Kidney (tissue), 14 donors: ENCODE results near the gene EEA1. TPM values are rescaled to one million over a fixed set of nuclear protein-coding genes. Genes with fewer than 3 reads are reported as not detected.
A peak's percentile ranks its signal among the peaks of the same experiment; 100 is the strongest.

Source experiments
- DNase-seq, 5 donors: peaks; one replicate each; pipeline ENCODE4 v3.0.0-alpha.2; 2013 to 2020
- FAIRE-seq: peaks from 2 replicates; lab custom pipeline; 2012; peaks lifted over from hg19 to GRCh38; lab: Jason Lieb, UNC
- H3K27ac ChIP-seq, 2 donors: one replicate each; pipeline ENCODE4 v1.7.0; 2013; ENCODE audit warnings: low read depth in 2 of 2, low read length in 2 of 2, inconsistent platforms in 1 of 2
- H3K27me3 ChIP-seq: one replicate; pipeline ENCODE4 v1.7.1; 2013; ENCODE audit warnings: low read length, inconsistent platforms; ENCODE audit not compliant: control insufficient read depth, insufficient read depth
- H3K36me3 ChIP-seq, 3 donors: one replicate each; pipeline versions ENCODE4 v1.7.0 to v1.7.1; 2013; ENCODE audit warnings: low read length in 3 of 3, control low read depth in 1 of 3, inconsistent platforms in 1 of 3; ENCODE audit not compliant: insufficient read depth in 3 of 3, control insufficient read depth in 2 of 3
- H3K4me1 ChIP-seq, 3 donors: one replicate each; pipeline versions ENCODE4 v1.7.0 to v1.7.1; 2013; ENCODE audit warnings: low read length in 3 of 3, inconsistent platforms in 1 of 3, low read depth in 1 of 3; ENCODE audit not compliant: control insufficient read depth in 2 of 3, insufficient read depth in 2 of 3
- H3K4me3 ChIP-seq, 3 donors: one replicate each; pipeline versions ENCODE4 v1.7.0 to v1.8.1; 2013; ENCODE audit warnings: low read length in 3 of 3, control low read depth in 1 of 3, inconsistent platforms in 1 of 3
- H3K9ac ChIP-seq, 3 donors: one replicate each; pipeline versions ENCODE4 v1.7.0 to v1.7.1; 2013; ENCODE audit warnings: low read length in 3 of 3, control low read depth in 1 of 3, inconsistent platforms in 1 of 3
- H3K9me3 ChIP-seq, 3 donors: one replicate each; pipeline versions ENCODE4 v1.7.0 to v1.7.1; 2013; ENCODE audit warnings: low read length in 3 of 3, control low read depth in 1 of 3, inconsistent platforms in 1 of 3; ENCODE audit not compliant: control insufficient read depth in 2 of 3, insufficient read depth in 1 of 3
- CTCF ChIP-seq: IDR thresholded peaks from 3 replicates; pipeline ENCODE4 v1.5.1; 2012; ENCODE audit warnings: mild to moderate bottlenecking, moderate library complexity, borderline replicate concordance; ENCODE audit not compliant: insufficient read depth; ENCODE audit errors: extremely low read depth
- intact Hi-C: fragments of 100-400 bp; cut with DNase I; formaldehyde crosslinking; loops from one replicate; pipeline ENCODE4 v1.11.1; 2022
- polyA plus RNA-seq: library from polyadenylated mRNA; stranded (reverse); fragments of 350-450 nt; fragmentation: Illumina TruSeq; extraction: RNeasy Lipid Tissue Mini Kit (QIAGEN cat#74804); gene quantifications from one replicate; pipeline ENCODE4 v1.2.3, GENCODE V29; 2014; ENCODE audit warnings: low read depth, low replicate concordance; ENCODE audit not compliant: insufficient read depth
- total RNA-seq: library from RNA; stranded (reverse); fragmentation: NEBNext Ultra II Directional; extraction: Animal tissue kit (Norgen Biotek cat#: 25700); gene quantifications from one replicate; pipeline ENCODE4 v1.2.1, GENCODE V29; 2021
- donor health status: control.
- donor health status: control.
- donor health status: control.
- donor health status: control.
- donor health status: control.
- donor health status: DM: yes; HTN: yes; CAD: no.
- donor health status: Normal renal cell carcinoma (clear cell type).

Gene EEA1
- total and polyA plus RNA-seq, 2 donors from 2014 or later: 2.5 to 30.2 TPM

- H3K27me3 ChIP-seq: no peaks in the 10 kb centered on the region
- H3K27ac ChIP-seq: no peak overlapping the region
- DNase-seq: peak in 2 of 5 donors; percentile 7 to 10
- H3K9me3 ChIP-seq: no peaks in the 10 kb centered on the region
- H3K4me3 ChIP-seq: no peak overlapping the region
- H3K4me1 ChIP-seq: no peaks in the 10 kb centered on the region
- no peak for TF ChIP-seq CTCF
- intact Hi-C loops: loop anchor here (10.0 kb wide), 1 partner anchor 55 kb away; no protein-coding TSS in a partner anchor
- no peak for FAIRE-seq
- peaks cover 0 to 11% (median 3%) of the 10 kb centered on the region in 3 donors for H3K36me3 ChIP-seq
- H3K9ac ChIP-seq: no peak overlapping the region
Measured at GRCh38 chr12:92859650-92860386, 69.3 kb downstream of the EEA1 start.

GRCh38 chr12:92857818-92858217, 71.3 kb downstream of the EEA1 start:
- intact Hi-C loops: no loop called here
- no peak overlapping the region for H3K9ac ChIP-seq
- DNase-seq: no peak
- H3K36me3 ChIP-seq: peaks cover 0 to 14% (median 3%) of the 10 kb centered on the region in 3 donors
- H3K4me3 ChIP-seq: no peak overlapping the region
- no peaks in the 10 kb centered on the region for H3K4me1 ChIP-seq
- no peak for TF ChIP-seq CTCF
- FAIRE-seq: no peak
- H3K9me3 ChIP-seq: no peaks in the 10 kb centered on the region
- no peaks in the 10 kb centered on the region for H3K27me3 ChIP-seq
- H3K27ac ChIP-seq: no peak overlapping the region

- no peak overlapping the region for H3K4me3 ChIP-seq
- H3K4me1 ChIP-seq: no peaks in the 10 kb centered on the region
- H3K36me3 ChIP-seq: peaks cover 0 to 18% (median 3%) of the 10 kb centered on the region in 3 donors
- no peaks in the 10 kb centered on the region for H3K27me3 ChIP-seq
- DNase-seq (no peak), FAIRE-seq (no peak)
- TF ChIP-seq CTCF: no peak
- H3K9me3 ChIP-seq: no peaks in the 10 kb centered on the region
- H3K27ac ChIP-seq: no peak overlapping the region
- H3K9ac ChIP-seq: no peak overlapping the region
- intact Hi-C loops: no loop called here
Measured at GRCh38 chr12:92854344-92854743, 74.8 kb downstream of the EEA1 start.
